Ovary (tissue), 3 donors: ENCODE measurements around the gene SAP30L.

Experiments used
- CTCF ChIP-seq, 3 donors: fragments of 450-650 bp in 2 of 3; fragments of 200-600 bp in 1 of 3; IDR thresholded peaks; one replicate each; pipeline versions ENCODE4 v1.5.1 to v1.8.0; 2016 to 2022; ENCODE audit warnings: antibody characterized with exemption in 3 of 3, mild to moderate bottlenecking in 1 of 3
- POLR2A ChIP-seq: fragments of 450-650 bp; IDR thresholded peaks from one replicate; pipeline ENCODE4 v1.6.1; 2017; ENCODE audit warnings: antibody characterized with exemption, mild to moderate bottlenecking, moderate library complexity
- donor health status: DM: no; HTN: no; CAD: no.

GRCh38 chr5:154478224-154478565, 32.4 kb downstream of the SAP30L start, which contains the start of gene HAND1:
- TF ChIP-seq POLR2A (no peak), CTCF (IDR thresholded peaks at IDR 0.05) (no peak)
